MM.1S (cell line): ENCODE measurements around the gene OR9A4.

ENCODE experiments used
- DNase-seq: peaks from one replicate; pipeline ENCODE4 v3.0.0-alpha.2; 2015
- H2AFZ ChIP-seq: fragments of 300-600 bp; sonication (generic); 2 replicates; pipeline ENCODE4 v1.6.0; 2016; ENCODE audit warnings: antibody characterized with exemption, low read length
- H3F3A ChIP-seq: fragments of 300-600 bp; sonication (generic); 2 replicates; pipeline ENCODE4 v1.6.1; 2016; ENCODE audit warnings: mild to moderate bottlenecking, antibody characterized with exemption, low read length, moderate library complexity, mixed read lengths; ENCODE audit not compliant: insufficient read depth
- H3K27ac ChIP-seq: fragments of 300-600 bp; sonication (generic); 2 replicates; pipeline ENCODE4 v1.5.1; 2016; ENCODE audit warnings: mild to moderate bottlenecking, low read length
- H3K27me3 ChIP-seq: fragments of 300-600 bp; sonication (generic); replicated peaks from 2 replicates; pipeline ENCODE4 v1.6.0; 2016; ENCODE audit warnings: low read length; ENCODE audit not compliant: insufficient read depth
- H3K36me3 ChIP-seq: fragments of 300-600 bp; sonication (generic); replicated peaks from 2 replicates; pipeline ENCODE4 v1.6.1; 2016; ENCODE audit warnings: mild to moderate bottlenecking, low read length, mixed read lengths; ENCODE audit not compliant: insufficient read depth
- H3K4me1 ChIP-seq: fragments of 300-600 bp; sonication (generic); 2 replicates; pipeline ENCODE4 v1.6.1; 2016; ENCODE audit warnings: low read length, mixed read lengths
- H3K4me2 ChIP-seq: fragments of 300-600 bp; sonication (generic); 2 replicates; pipeline ENCODE4 v1.6.0; 2016; ENCODE audit warnings: low read depth, low read length
- H3K4me3 ChIP-seq: fragments of 300-600 bp; sonication (generic); 2 replicates; pipeline ENCODE4 v1.5.1; 2016; ENCODE audit warnings: low read length, mixed read lengths
- H3K79me2 ChIP-seq: fragments of 300-600 bp; sonication (generic); 2 replicates; pipeline ENCODE4 v1.6.1; 2016; ENCODE audit warnings: mixed run types, low read length, mixed read lengths
- H3K9ac ChIP-seq: fragments of 300-600 bp; sonication (generic); 2 replicates; pipeline ENCODE4 v1.6.1; 2016; ENCODE audit warnings: low read length, mixed read lengths
- H3K9me2 ChIP-seq: fragments of 300-600 bp; sonication (generic); replicated peaks from 2 replicates; pipeline ENCODE4 v1.6.1; 2016; ENCODE audit warnings: mild to moderate bottlenecking, low read length, mixed read lengths; ENCODE audit not compliant: insufficient read depth
- H3K9me3 ChIP-seq: fragments of 300-600 bp; sonication (generic); replicated peaks from 2 replicates; pipeline ENCODE4 v1.6.1; 2016; ENCODE audit warnings: mild to moderate bottlenecking, low read length, mixed read lengths; ENCODE audit not compliant: insufficient read depth
- H4K20me1 ChIP-seq: fragments of 300-600 bp; sonication (generic); 2 replicates; pipeline ENCODE4 v1.6.1; 2016; ENCODE audit warnings: mild to moderate bottlenecking, low read length, moderate library complexity, mixed read lengths; ENCODE audit not compliant: insufficient read depth
- EZH2 ChIP-seq: fragments of 300-600 bp; sonication (generic); optimal IDR thresholded peaks from 2 replicates; pipeline ENCODE3; 2017; ENCODE audit warnings: low read depth, mild to moderate bottlenecking, antibody characterized with exemption, low read length, mixed read lengths
- EZH2phosphoT487 ChIP-seq: fragments of 300-600 bp; sonication (generic); IDR thresholded peaks from 2 replicates; pipeline ENCODE4 v1.6.1; 2018; ENCODE audit warnings: antibody characterized with exemption, low read length
- TF ChIP-seq, protein P1 (sequence below): fragments of 300-600 bp; sonication (generic); IDR thresholded peaks from 2 replicates; pipeline ENCODE4 v1.5.1; 2016; ENCODE audit warnings: antibody characterized with exemption, low read length, mixed read lengths

The OR9A4 gene

DNA sequence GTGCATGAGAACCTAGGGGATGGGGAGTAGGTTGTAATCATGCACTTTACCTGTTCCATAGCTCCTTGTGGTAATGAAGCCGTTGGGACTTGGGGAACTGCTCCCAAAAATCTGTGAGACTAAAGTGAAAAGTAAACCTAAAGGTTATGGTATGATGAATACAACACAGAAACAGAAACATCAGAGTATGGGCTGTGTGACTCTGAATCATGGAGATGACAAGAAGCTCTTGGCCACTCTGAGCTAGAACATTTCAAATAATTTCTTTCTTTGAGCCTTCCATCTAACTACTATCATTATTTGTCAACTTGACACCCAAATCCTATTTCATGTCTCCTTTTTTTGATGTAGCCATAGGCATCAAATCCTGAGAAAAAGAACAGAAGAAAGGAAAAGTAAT, 27.6 kb downstream of the OR9A4 start:
- no peaks in the 10 kb centered on the region for H3K79me2 ChIP-seq
- H3K27ac ChIP-seq: no peak overlapping the region
- no peaks in the 10 kb centered on the region for H3K27me3 ChIP-seq
- H3K9ac ChIP-seq: no peak overlapping the region
- H3K36me3 ChIP-seq: no peaks in the 10 kb centered on the region
- TF ChIP-seq EZH2phosphoT487 (no peak), EZH2 (no peak)
- TF ChIP-seq, protein P1, sequence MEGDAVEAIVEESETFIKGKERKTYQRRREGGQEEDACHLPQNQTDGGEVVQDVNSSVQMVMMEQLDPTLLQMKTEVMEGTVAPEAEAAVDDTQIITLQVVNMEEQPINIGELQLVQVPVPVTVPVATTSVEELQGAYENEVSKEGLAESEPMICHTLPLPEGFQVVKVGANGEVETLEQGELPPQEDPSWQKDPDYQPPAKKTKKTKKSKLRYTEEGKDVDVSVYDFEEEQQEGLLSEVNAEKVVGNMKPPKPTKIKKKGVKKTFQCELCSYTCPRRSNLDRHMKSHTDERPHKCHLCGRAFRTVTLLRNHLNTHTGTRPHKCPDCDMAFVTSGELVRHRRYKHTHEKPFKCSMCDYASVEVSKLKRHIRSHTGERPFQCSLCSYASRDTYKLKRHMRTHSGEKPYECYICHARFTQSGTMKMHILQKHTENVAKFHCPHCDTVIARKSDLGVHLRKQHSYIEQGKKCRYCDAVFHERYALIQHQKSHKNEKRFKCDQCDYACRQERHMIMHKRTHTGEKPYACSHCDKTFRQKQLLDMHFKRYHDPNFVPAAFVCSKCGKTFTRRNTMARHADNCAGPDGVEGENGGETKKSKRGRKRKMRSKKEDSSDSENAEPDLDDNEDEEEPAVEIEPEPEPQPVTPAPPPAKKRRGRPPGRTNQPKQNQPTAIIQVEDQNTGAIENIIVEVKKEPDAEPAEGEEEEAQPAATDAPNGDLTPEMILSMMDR: no peak
- no peaks in the 10 kb centered on the region for H3K9me3 ChIP-seq
- H3F3A ChIP-seq: no peaks in the 10 kb centered on the region
- no peak overlapping the region for H2AFZ ChIP-seq
- H3K4me1 ChIP-seq: no peaks in the 10 kb centered on the region
- no peak overlapping the region for H3K4me2 ChIP-seq
- no peak overlapping the region for H3K4me3 ChIP-seq
- DNase-seq: no peak
- H3K9me2 ChIP-seq: no peaks in the 10 kb centered on the region
- H4K20me1 ChIP-seq: no peaks in the 10 kb centered on the region

DNA sequence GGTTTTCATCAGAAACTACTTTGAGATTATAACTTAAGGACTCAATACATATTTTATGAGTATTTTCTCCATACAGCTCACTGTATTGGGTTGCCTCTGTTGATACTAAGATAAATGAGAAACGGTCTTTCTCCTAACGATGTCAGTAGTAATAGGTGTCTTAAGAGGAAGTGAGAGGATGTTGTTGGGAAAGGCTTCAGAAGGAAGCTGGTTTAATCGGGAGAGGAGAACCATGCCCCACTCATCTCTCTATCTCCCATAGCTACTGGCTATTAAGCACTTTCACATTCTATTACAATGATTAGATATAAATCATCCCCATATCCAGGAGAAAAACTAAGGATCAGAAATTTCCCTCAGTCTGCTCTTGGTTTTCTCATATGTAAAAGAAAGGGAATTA, 28.6 kb downstream of the OR9A4 start:
- H4K20me1 ChIP-seq: no peaks in the 10 kb centered on the region
- H2AFZ ChIP-seq: no peak overlapping the region
- H3K9me3 ChIP-seq: no peaks in the 10 kb centered on the region
- H3F3A ChIP-seq: no peaks in the 10 kb centered on the region
- DNase-seq: no peak
- H3K4me2 ChIP-seq: no peak overlapping the region
- no peak overlapping the region for H3K4me3 ChIP-seq
- H3K9me2 ChIP-seq: no peaks in the 10 kb centered on the region
- no peaks in the 10 kb centered on the region for H3K4me1 ChIP-seq
- no peaks in the 10 kb centered on the region for H3K27me3 ChIP-seq
- no peak overlapping the region for H3K9ac ChIP-seq
- no peak for TF ChIP-seq EZH2phosphoT487
- TF ChIP-seq EZH2: no peak
- TF ChIP-seq, protein P1: no peak
- no peaks in the 10 kb centered on the region for H3K79me2 ChIP-seq
- H3K27ac ChIP-seq: no peak overlapping the region
- no peaks in the 10 kb centered on the region for H3K36me3 ChIP-seq

DNA sequence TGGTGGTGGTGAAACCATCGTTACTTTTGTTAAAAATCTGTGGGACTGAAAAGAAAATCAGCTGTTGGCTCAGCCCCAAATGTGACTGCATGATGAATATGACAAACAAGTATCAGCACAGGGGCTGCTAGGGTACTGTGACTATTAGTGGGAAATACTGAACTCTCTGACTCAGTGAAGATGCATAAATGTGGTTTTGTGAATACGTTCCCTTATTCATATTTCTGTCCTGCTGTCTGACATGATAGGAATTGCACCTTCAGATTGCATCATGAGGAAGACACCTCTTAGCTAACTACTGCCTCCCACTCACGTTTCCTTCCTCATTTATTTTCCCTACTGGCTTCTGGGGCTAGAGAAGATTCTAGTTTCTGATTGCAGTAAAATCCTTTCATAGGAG, 29.2 kb downstream of the OR9A4 start:
- Histone ChIP-seq H3K4me1 (no peaks in the 10 kb centered on the region), H3K27ac (no peak overlapping the region), H3K9me3 (no peaks in the 10 kb centered on the region), H2AFZ (no peak overlapping the region), H3K36me3 (no peaks in the 10 kb centered on the region), H3F3A (no peaks in the 10 kb centered on the region), H3K79me2 (no peaks in the 10 kb centered on the region), H3K9ac (no peak overlapping the region), H3K4me3 (no peak overlapping the region), H3K9me2 (no peaks in the 10 kb centered on the region), H4K20me1 (no peaks in the 10 kb centered on the region), H3K4me2 (no peak overlapping the region), H3K27me3 (no peaks in the 10 kb centered on the region)
- TF ChIP-seq, protein P1: no peak
- TF ChIP-seq EZH2 (no peak), EZH2phosphoT487 (no peak)
- DNase-seq: no peak

DNA sequence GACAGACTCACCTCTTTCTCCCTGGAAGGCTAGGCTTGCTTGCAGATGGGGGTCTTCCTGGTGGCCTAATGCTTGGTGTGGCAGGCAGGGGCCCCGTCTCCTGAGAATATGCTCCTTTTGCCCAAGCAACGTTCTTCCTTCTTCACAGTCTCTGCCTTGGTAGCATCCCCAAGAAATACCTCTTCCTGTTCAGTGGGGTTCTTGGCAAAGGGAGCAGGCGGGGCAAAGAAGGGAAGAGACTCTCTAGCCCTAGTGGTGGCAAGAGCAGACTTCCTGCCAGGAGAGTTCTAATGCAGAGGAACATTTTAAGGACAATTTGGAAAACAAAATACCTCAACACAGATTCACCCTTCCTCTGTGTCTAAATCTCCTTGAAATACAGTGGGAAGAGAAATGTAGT, 30.6 kb downstream of the OR9A4 start, which contains the start of gene CLEC5A:
Gene CLEC5A (minus strand): TSS at position 179 of the 400 bp plus-strand sequence. CDS start 682 bp downstream, outside the sequence.
- Histone ChIP-seq H3K9me3 (no peaks in the 10 kb centered on the region), H3K27ac (no peak within 1 kb of the TSS), H3K9ac (no peak within 1 kb of the TSS), H4K20me1 (no peaks in the 10 kb centered on the region), H3K36me3 (no peaks in the 10 kb centered on the region), H3K27me3 (no peaks in the 10 kb centered on the region), H3K9me2 (no peaks in the 10 kb centered on the region), H3K79me2 (no peaks in the 10 kb centered on the region), H3K4me2 (no peak within 1 kb of the TSS), H3K4me1 (no peaks in the 10 kb centered on the region), H2AFZ (no peak within 1 kb of the TSS), H3F3A (no peaks in the 10 kb centered on the region), H3K4me3 (no peak within 1 kb of the TSS)
- no peak for DNase-seq
- TF ChIP-seq EZH2phosphoT487 (no peak), EZH2 (no peak)
- TF ChIP-seq, protein P1: no peak
